ENCODE data around the gene EEIG1. TPM values are rescaled to one million over a fixed set of nuclear protein-coding genes. Genes with fewer than 3 reads are reported as not detected.
A peak's percentile ranks its signal among the peaks of the same experiment; 100 is the strongest.

The EEIG1 gene
- total RNA-seq, 1 experiment from 2014 or later: 176 TPM

GRCh38 chr9:127960410-127961154, 20.2 kb downstream of the EEIG1 start:
- Histone ChIP-seq H3F3A (ENCODE audit: insufficient read depth, low read depth) (peaks cover 57% of the 10 kb centered on the region), H3K27ac (peak overlapping the region; percentile 40), H3K4me1 (replicated peaks; ENCODE audit: insufficient read depth) (peaks cover 82% of the 10 kb centered on the region), H3K79me2 (ENCODE audit: low read depth) (peaks cover 96% of the 10 kb centered on the region), H3K27me3 (ENCODE audit: insufficient read depth, low read depth) (no peaks in the 10 kb centered on the region), H3K9me3 (ENCODE audit: insufficient read depth, low read depth) (no peaks in the 10 kb centered on the region; the same call in 1 of the 2 replicates), H2AFZ (no peak overlapping the region), H3K36me3 (ENCODE audit: low read depth) (no peaks in the 10 kb centered on the region), H3K9me2 (ENCODE audit: insufficient read depth) (no peaks in the 10 kb centered on the region), H4K20me1 (ENCODE audit: insufficient read depth) (peaks cover 14% of the 10 kb centered on the region), H3K4me3 (no peak overlapping the region), H3K4me2 (peak overlapping the region; percentile 12)
- no peak for DNase-seq
- POLR2A ChIA-PET (ENCODE audit: unreplicated experiment): interaction anchor here (0.6 kb wide), 1 partner anchor 74 kb away, joined by 3 read pairs; no protein-coding TSS in a partner anchor
- intact Hi-C loops (cut with micrococcal nuclease; ENCODE audit: unreplicated experiment): no loop called here
- CTCF ChIA-PET: no interaction called here
- BruUV-seq (replicated peaks): no TSS peak
- TF ChIP-seq CTCF (conservative IDR thresholded peaks at IDR 0.05) (no peak), EZH2 (IDR thresholded peaks at IDR 0.05; ENCODE audit: low read depth) (no peak)

GRCh38 chr9:127959841-127960409, 20.9 kb downstream of the EEIG1 start:
- H3K4me2 ChIP-seq: peak overlapping the region; percentile 12
- H3K79me2 ChIP-seq (ENCODE audit: low read depth): peaks cover 94% of the 10 kb centered on the region
- POLR2A ChIA-PET (ENCODE audit: unreplicated experiment): interaction anchor here (0.6 kb wide), 1 partner anchor 75 kb away, joined by 3 read pairs; no protein-coding TSS in a partner anchor
- DNase-seq: no peak
- H3K4me1 ChIP-seq (replicated peaks; ENCODE audit: insufficient read depth): peaks cover 79% of the 10 kb centered on the region
- H3K27me3 ChIP-seq (ENCODE audit: insufficient read depth, low read depth): no peaks in the 10 kb centered on the region
- intact Hi-C loops (cut with micrococcal nuclease; ENCODE audit: unreplicated experiment): no loop called here
- H3K4me3 ChIP-seq: no peak overlapping the region
- peak overlapping the region; percentile 40 for H3K27ac ChIP-seq
- BruUV-seq (replicated peaks): no TSS peak
- H3F3A ChIP-seq (ENCODE audit: insufficient read depth, low read depth): peaks cover 54% of the 10 kb centered on the region
- H2AFZ ChIP-seq: no peak overlapping the region
- H3K36me3 ChIP-seq (ENCODE audit: low read depth): no peaks in the 10 kb centered on the region
- CTCF ChIA-PET: no interaction called here
- no peaks in the 10 kb centered on the region for H3K9me2 ChIP-seq (ENCODE audit: insufficient read depth)
- no peaks in the 10 kb centered on the region; the same call in 1 of the 2 replicates for H3K9me3 ChIP-seq (ENCODE audit: insufficient read depth, low read depth)
- H4K20me1 ChIP-seq (ENCODE audit: insufficient read depth): peaks cover 17% of the 10 kb centered on the region
- TF ChIP-seq CTCF (conservative IDR thresholded peaks at IDR 0.05): no peak
- no peak for TF ChIP-seq EZH2 (IDR thresholded peaks at IDR 0.05; ENCODE audit: low read depth)

- Histone ChIP-seq H3K4me3 (no peak overlapping the region), H3K4me1 (replicated peaks; ENCODE audit: insufficient read depth) (peaks cover 79% of the 10 kb centered on the region), H2AFZ (no peak overlapping the region), H3K9me2 (ENCODE audit: insufficient read depth) (no peaks in the 10 kb centered on the region), H3K4me2 (no peak overlapping the region), H3K27me3 (ENCODE audit: insufficient read depth, low read depth) (no peaks in the 10 kb centered on the region), H3K9me3 (ENCODE audit: insufficient read depth, low read depth) (no peaks in the 10 kb centered on the region; the same call in 1 of the 2 replicates), H3K79me2 (ENCODE audit: low read depth) (peaks cover 94% of the 10 kb centered on the region), H3F3A (ENCODE audit: insufficient read depth, low read depth) (peaks cover 49% of the 10 kb centered on the region), H3K27ac (0 out of 2 replicates have a peak overlapping the region, but pooled peaks have one; percentile 82), H3K36me3 (ENCODE audit: low read depth) (no peaks in the 10 kb centered on the region), H4K20me1 (ENCODE audit: insufficient read depth) (peaks cover 23% of the 10 kb centered on the region)
- BruUV-seq (replicated peaks): no TSS peak
- CTCF ChIA-PET: no interaction called here
- intact Hi-C loops (cut with micrococcal nuclease; ENCODE audit: unreplicated experiment): no loop called here
- POLR2A ChIA-PET (ENCODE audit: unreplicated experiment): no interaction called here
- TF ChIP-seq CTCF (conservative IDR thresholded peaks at IDR 0.05) (no peak), EZH2 (IDR thresholded peaks at IDR 0.05; ENCODE audit: low read depth) (no peak)
- DNase-seq: no peak
Observed at GRCh38 chr9:127959398-127959797, 21.4 kb downstream of the EEIG1 start.
